Smooth muscle cell (in vitro differentiated cells): ENCODE measurements around the gene ATP6V0C. TPM values are rescaled to one million over a fixed set of nuclear protein-coding genes. Genes with fewer than 3 reads are reported as not detected.

ENCODE experiments used
- DNase-seq: peaks from one replicate; lab custom pipeline; 2025; ENCODE audit not compliant: unreplicated experiment; lab: John Stamatoyannopoulos, UW
- H2AFZ ChIP-seq: fragments of 200-600 bp; sonication (generic); 2 replicates; pipeline ENCODE4 v1.6.0; 2016; ENCODE audit warnings: antibody characterized with exemption, low read depth, mild to moderate bottlenecking
- H3F3A ChIP-seq: fragments of 200-600 bp; sonication (generic); 2 replicates; pipeline ENCODE4 v1.6.0; 2017; ENCODE audit warnings: antibody characterized with exemption, low read depth
- H3K27ac ChIP-seq: fragments of 200-600 bp; sonication (generic); 2 replicates; pipeline ENCODE4 v1.5.1; 2016; ENCODE audit warnings: low read depth, mild to moderate bottlenecking
- H3K27me3 ChIP-seq: fragments of 200-600 bp; sonication (generic); 2 replicates; pipeline ENCODE4 v1.6.1; 2016; ENCODE audit warnings: low read depth, mild to moderate bottlenecking
- H3K36me3 ChIP-seq: fragments of 200-600 bp; sonication (generic); 2 replicates; pipeline ENCODE4 v1.5.1; 2016; ENCODE audit warnings: low read depth
- H3K4me1 ChIP-seq: fragments of 200-600 bp; sonication (generic); 2 replicates; pipeline ENCODE4 v1.5.1; 2016; ENCODE audit warnings: low read depth
- H3K4me2 ChIP-seq: fragments of 200-600 bp; sonication (generic); 2 replicates; pipeline ENCODE4 v1.6.0; 2016; ENCODE audit warnings: mild to moderate bottlenecking
- H3K4me3 ChIP-seq: fragments of 200-600 bp; sonication (generic); 2 replicates; pipeline ENCODE4 v1.5.1; 2016; ENCODE audit warnings: mild to moderate bottlenecking
- H3K79me2 ChIP-seq: fragments of 200-600 bp; sonication (generic); 2 replicates; pipeline ENCODE4 v1.6.0; 2016; ENCODE audit warnings: low read depth, mild to moderate bottlenecking
- H3K9ac ChIP-seq: fragments of 200-600 bp; sonication (generic); 2 replicates; pipeline ENCODE4 v1.6.0; 2016; ENCODE audit warnings: low read depth
- H3K9me3 ChIP-seq: fragments of 200-600 bp; sonication (generic); replicated peaks from 2 replicates; pipeline ENCODE4 v1.5.1; 2016; ENCODE audit warnings: low read depth
- H4K20me1 ChIP-seq: fragments of 200-600 bp; sonication (generic); 2 replicates; pipeline ENCODE4 v1.6.0; 2016; ENCODE audit warnings: low read depth
- CTCF ChIP-seq: fragments of 200-600 bp; sonication (generic); IDR thresholded peaks from 2 replicates; pipeline ENCODE4 v1.5.1; 2017; ENCODE audit warnings: borderline replicate concordance, mild to moderate bottlenecking, antibody characterized with exemption; ENCODE audit not compliant: insufficient read depth, poor library complexity, severe bottlenecking
- WGBS: methylation state at CpG from one replicate; pipeline ENCODE4 v1.1.7; 2016; ENCODE audit warnings: low lambda C conversion rate; 5-methylcytosine and 5-hydroxymethylcytosine counted together
- polyA plus RNA-seq: library from polyadenylated mRNA; unstranded; fragments of >200 nt; fragmentation: Nextera tagmentation; extraction: Ambion mirVana; gene quantifications from 2 replicates; pipeline ENCODE4 v1.2.1, GENCODE V29; 2016
- total RNA-seq: library from RNA; depleted of rRNA; stranded (reverse); fragments of >200 nt; gene quantifications from 2 replicates; pipeline ENCODE4 v1.2.3, GENCODE V29; 2014

ATP6V0C gene
- total and polyA plus RNA-seq, 2 experiments from 2014 or later: 99.2 to 207 TPM

DNA sequence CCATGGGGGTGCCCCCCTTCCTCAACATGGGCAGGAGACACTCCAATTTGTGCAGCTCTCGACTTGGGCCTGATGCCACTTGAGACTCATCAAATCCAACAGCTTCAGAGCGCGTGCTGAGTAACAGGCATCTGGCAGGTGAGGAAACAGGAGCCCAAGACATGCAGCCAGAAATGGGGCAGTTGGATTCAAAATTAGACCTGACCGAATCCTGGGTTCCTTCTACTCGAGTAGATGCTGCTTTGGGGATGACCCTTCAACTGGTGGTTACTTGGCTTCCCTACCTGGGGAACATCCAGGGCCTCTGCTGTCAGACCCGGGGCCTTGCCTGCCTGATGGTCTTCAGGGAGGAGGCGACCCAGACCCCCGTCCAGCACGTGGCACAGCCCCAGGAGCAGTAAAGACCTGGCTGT lies 43.1 kb upstream of the ATP6V0C start:
- Histone ChIP-seq H3K27me3 (no peaks in the 10 kb centered on the region), H4K20me1 (peaks cover 4% of the 10 kb centered on the region), H3K4me3 (peak overlapping the region; percentile 49), H3K4me2 (peak overlapping the region; percentile 93), H3K9me3 (no peaks in the 10 kb centered on the region), H3K9ac (no peak overlapping the region), H3F3A (peaks cover 8% of the 10 kb centered on the region), H3K36me3 (no peaks in the 10 kb centered on the region), H3K79me2 (no peaks in the 10 kb centered on the region), H3K27ac (no peak overlapping the region), H3K4me1 (peaks cover 34% of the 10 kb centered on the region), H2AFZ (no peak overlapping the region)
- no peak for DNase-seq
- TF ChIP-seq CTCF: no peak
- 52% methylated on average over 9 of the region's 9 CpGs for WGBS

- Histone ChIP-seq H3K4me2 (peak within 1 kb of the TSS; percentile 93), H3K27me3 (no peaks in the 10 kb centered on the region), H2AFZ (peak within 1 kb of the TSS; percentile 24), H3F3A (peaks cover 8% of the 10 kb centered on the region), H3K4me3 (peak within 1 kb of the TSS; percentile 49), H3K4me1 (peaks cover 34% of the 10 kb centered on the region), H3K9me3 (no peaks in the 10 kb centered on the region), H3K79me2 (no peaks in the 10 kb centered on the region), H3K36me3 (no peaks in the 10 kb centered on the region), H3K9ac (no peak within 1 kb of the TSS), H3K27ac (no peak within 1 kb of the TSS), H4K20me1 (peaks cover 9% of the 10 kb centered on the region)
- no peak for TF ChIP-seq CTCF
- DNase-seq: peak; percentile 25
- 2% methylated on average over 19 of the region's 59 CpGs for WGBS
Observed at GRCh38 chr16:2471016-2471652, 42.6 kb upstream of the ATP6V0C start, which contains the start of gene NTN3. NTN3 (plus strand) TSS chr16:2471297; CDS start chr16:2471702, 405 bp downstream.

- Histone ChIP-seq H2AFZ (peak overlapping the region; percentile 24), H3K4me2 (peak overlapping the region; percentile 93), H3K27me3 (no peaks in the 10 kb centered on the region), H3K79me2 (no peaks in the 10 kb centered on the region), H3F3A (peaks cover 8% of the 10 kb centered on the region), H3K4me3 (peak overlapping the region; percentile 49), H3K4me1 (peaks cover 34% of the 10 kb centered on the region), H4K20me1 (peaks cover 14% of the 10 kb centered on the region), H3K27ac (no peak overlapping the region), H3K36me3 (no peaks in the 10 kb centered on the region), H3K9me3 (no peaks in the 10 kb centered on the region), H3K9ac (no peak overlapping the region)
- DNase-seq: no peak
- TF ChIP-seq CTCF: no peak
- 59% methylated on average over 48 of the region's 61 CpGs for WGBS
Observed at GRCh38 chr16:2471653-2472487, 41.9 kb upstream of the ATP6V0C start.
